ENCODE results near the gene DGCR6. TPM values are rescaled to one million over a fixed set of nuclear protein-coding genes. Genes with fewer than 3 reads are reported as not detected.
"Not testable (repeated sequence)": the region's sequence is repeated elsewhere in the genome, so short reads cannot be mapped to it uniquely, and the experiment has no call there.

DGCR6 gene
- total RNA-seq, 1 experiment from 2014 or later: 2.7 TPM

DNA sequence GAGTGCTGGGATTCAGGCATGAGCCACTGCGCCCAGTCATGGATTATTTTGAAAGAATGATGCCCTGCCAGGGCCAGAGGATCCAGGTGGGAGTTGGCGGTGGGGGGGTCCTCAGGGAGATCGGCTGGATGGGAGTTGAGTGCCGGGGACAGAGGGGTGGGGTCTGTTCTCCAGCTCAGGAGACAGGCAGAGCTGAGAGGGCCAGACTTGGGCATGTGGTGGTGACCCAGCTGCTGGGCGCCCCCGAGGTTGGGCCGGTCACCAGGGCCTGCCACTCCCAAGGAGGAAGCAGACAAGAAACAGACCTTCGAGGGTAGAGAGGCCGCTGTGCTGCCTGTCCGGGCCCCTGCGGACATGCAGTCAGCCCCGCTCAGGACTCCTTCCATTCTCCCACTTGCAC is 41.8 kb downstream of the DGCR6 start:
- TF ChIP-seq CTCF (conservative IDR thresholded peaks at IDR 0.05; ENCODE audit: low read depth, low read length): no peak
- no peak for TF ChIP-seq EZH2 (IDR thresholded peaks at IDR 0.05; ENCODE audit: borderline replicate concordance, low read depth, low read length, poor library complexity, severe bottlenecking)
- DNase-seq (ENCODE audit: low spot score): no peak
- intact Hi-C loops (cut with micrococcal nuclease; ENCODE audit: unreplicated experiment): no loop called here
- no TSS peak for BruUV-seq (replicated peaks)
- Histone ChIP-seq H3K4me1 (ENCODE audit: insufficient read depth, low read length, poor library complexity, severe bottlenecking) (peaks cover 10% of the 10 kb centered on the region), H3K27me3 (replicated peaks; ENCODE audit: insufficient read depth, low read depth, low read length, poor library complexity) (no peaks in the 10 kb centered on the region), H3K9me3 (ENCODE audit: low read depth, low read length, poor library complexity, severe bottlenecking) (no peaks in the 10 kb centered on the region), H3K27ac (ENCODE audit: low read depth, low read length, poor library complexity, severe bottlenecking) (no peak overlapping the region), H3K4me3 (ENCODE audit: low read depth, low read length, poor library complexity, severe bottlenecking) (no peak overlapping the region), H3K36me3 (ENCODE audit: insufficient read depth, low read length, poor library complexity, severe bottlenecking) (no peaks in the 10 kb centered on the region)
- CTCF ChIA-PET: no interaction called here
- POLR2A ChIA-PET (ENCODE audit: low non-redundant PET): no interaction called here

- no peak overlapping the region for H3K27ac ChIP-seq (ENCODE audit: low read depth, low read length, poor library complexity, severe bottlenecking)
- intact Hi-C loops (cut with micrococcal nuclease; ENCODE audit: unreplicated experiment): no loop called here
- no peaks in the 10 kb centered on the region for H3K36me3 ChIP-seq (ENCODE audit: insufficient read depth, low read length, poor library complexity, severe bottlenecking)
- no peak overlapping the region for H3K4me3 ChIP-seq (ENCODE audit: low read depth, low read length, poor library complexity, severe bottlenecking)
- ChIA-PET POLR2A (ENCODE audit: low non-redundant PET) (no interaction called here), CTCF (no interaction called here)
- H3K9me3 ChIP-seq (ENCODE audit: low read depth, low read length, poor library complexity, severe bottlenecking): no peaks in the 10 kb centered on the region
- H3K27me3 ChIP-seq (replicated peaks; ENCODE audit: insufficient read depth, low read depth, low read length, poor library complexity): no peaks in the 10 kb centered on the region
- no TSS peak for BruUV-seq (replicated peaks)
- DNase-seq (ENCODE audit: low spot score): no peak
- no peak for TF ChIP-seq CTCF (conservative IDR thresholded peaks at IDR 0.05; ENCODE audit: low read depth, low read length)
- no peak for TF ChIP-seq EZH2 (IDR thresholded peaks at IDR 0.05; ENCODE audit: borderline replicate concordance, low read depth, low read length, poor library complexity, severe bottlenecking)
- H3K4me1 ChIP-seq (ENCODE audit: insufficient read depth, low read length, poor library complexity, severe bottlenecking): peaks cover 10% of the 10 kb centered on the region
Observed at GRCh38 chr22:18950141-18950540, 44.0 kb downstream of the DGCR6 start.

- Histone ChIP-seq H3K36me3 (ENCODE audit: insufficient read depth, low read length, poor library complexity, severe bottlenecking) (no peaks in the 10 kb centered on the region), H3K27me3 (replicated peaks; ENCODE audit: insufficient read depth, low read depth, low read length, poor library complexity) (no peaks in the 10 kb centered on the region), H3K27ac (ENCODE audit: low read depth, low read length, poor library complexity, severe bottlenecking) (no peak overlapping the region), H3K9me3 (ENCODE audit: low read depth, low read length, poor library complexity, severe bottlenecking) (no peaks in the 10 kb centered on the region), H3K4me1 (ENCODE audit: insufficient read depth, low read length, poor library complexity, severe bottlenecking) (peaks cover 10% of the 10 kb centered on the region), H3K4me3 (ENCODE audit: low read depth, low read length, poor library complexity, severe bottlenecking) (no peak overlapping the region)
- no peak for TF ChIP-seq CTCF (conservative IDR thresholded peaks at IDR 0.05; ENCODE audit: low read depth, low read length)
- TF ChIP-seq EZH2 (IDR thresholded peaks at IDR 0.05; ENCODE audit: borderline replicate concordance, low read depth, low read length, poor library complexity, severe bottlenecking): no peak
- ChIA-PET CTCF (no interaction called here), POLR2A (ENCODE audit: low non-redundant PET) (no interaction called here)
- intact Hi-C loops (cut with micrococcal nuclease; ENCODE audit: unreplicated experiment): no loop called here
- BruUV-seq (replicated peaks): no TSS peak
- DNase-seq (ENCODE audit: low spot score): no peak
Observed at GRCh38 chr22:18952022-18952421, 45.9 kb downstream of the DGCR6 start.

DNA sequence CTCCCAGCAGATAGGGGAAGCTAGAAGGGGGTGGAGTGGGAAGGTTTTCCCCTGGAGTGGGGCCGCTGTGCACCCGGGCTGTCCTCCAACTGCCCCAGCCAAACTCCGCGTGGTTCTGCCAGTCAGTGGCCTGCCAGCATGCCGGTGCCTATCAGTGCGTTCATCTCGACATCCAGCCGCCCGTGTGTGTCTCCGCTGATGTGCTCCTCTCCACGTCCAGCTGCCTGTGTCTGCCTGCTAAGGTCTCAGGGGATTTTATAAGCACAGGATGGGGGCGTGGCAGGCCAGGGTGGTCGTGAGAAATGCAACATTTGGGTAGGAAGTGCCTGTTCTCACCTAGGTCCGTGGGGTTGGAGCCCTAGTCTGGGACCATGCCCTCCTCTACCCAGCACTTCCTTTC is 47.0 kb downstream of the DGCR6 start:
- H3K36me3 ChIP-seq (ENCODE audit: insufficient read depth, low read length, poor library complexity, severe bottlenecking); H3K4me1 ChIP-seq (ENCODE audit: insufficient read depth, low read length, poor library complexity, severe bottlenecking); H3K27ac ChIP-seq (ENCODE audit: low read depth, low read length, poor library complexity, severe bottlenecking); H3K4me3 ChIP-seq (ENCODE audit: low read depth, low read length, poor library complexity, severe bottlenecking); CTCF ChIA-PET; H3K27me3 ChIP-seq (replicated peaks; ENCODE audit: insufficient read depth, low read depth, low read length, poor library complexity); intact Hi-C loops (cut with micrococcal nuclease; ENCODE audit: unreplicated experiment); H3K9me3 ChIP-seq (ENCODE audit: low read depth, low read length, poor library complexity, severe bottlenecking); DNase-seq (ENCODE audit: low spot score); BruUV-seq (replicated peaks); POLR2A ChIA-PET (ENCODE audit: low non-redundant PET): not testable (repeated sequence)
